GM10266 (cell line): ENCODE data around the gene IER5.
"Not testable (repeated sequence)": the region's sequence is repeated elsewhere in the genome, so short reads cannot be mapped to it uniquely, and the experiment has no call there.

Experiments used
- DNase-seq: peaks from one replicate; pipeline ENCODE4 v3.0.0; 2012; ENCODE audit errors: extremely low spot score
- CTCF ChIP-seq: IDR thresholded peaks from 2 replicates; pipeline ENCODE4 v1.5.1; 2012; ENCODE audit warnings: mild to moderate bottlenecking, low read depth; ENCODE audit not compliant: control insufficient read depth, insufficient read depth; ENCODE audit errors: missing control alignments

IER5 gene

GRCh38 chr1:181056560-181056959 is 31.9 kb upstream of the IER5 start:
- DNase-seq, result no peak
- TF ChIP-seq CTCF, result no peak

- no peak for TF ChIP-seq CTCF
- DNase-seq, result no peak
These were observed 31.4 kb upstream of the IER5 start for GRCh38 chr1:181057079-181057478.

- TF ChIP-seq CTCF, result no peak
These were observed 29.1 kb upstream of the IER5 start for GRCh38 chr1:181059435-181059834.

GRCh38 chr1:181060066-181060465 is 28.4 kb upstream of the IER5 start:
- no peak for DNase-seq
- no peak for TF ChIP-seq CTCF

More at GRCh38 chr1:181059435-181059834, 29.1 kb upstream of the IER5 start:
- DNase-seq, result no peak

- DNase-seq, result not testable (repeated sequence)
These were observed 27.6 kb upstream of the IER5 start for GRCh38 chr1:181060947-181061346.

- no peak for TF ChIP-seq CTCF
These were observed 27.0 kb upstream of the IER5 start for GRCh38 chr1:181061487-181061886.

GRCh38 chr1:181061891-181062835 is 26.3 kb upstream of the IER5 start:
- DNase-seq, result peak; percentile 69
- TF ChIP-seq CTCF, result no peak

More at GRCh38 chr1:181061487-181061886, 27.0 kb upstream of the IER5 start:
- no peak for DNase-seq

GRCh38 chr1:181062836-181063428 is 25.6 kb upstream of the IER5 start:
- peak; percentile 39 for DNase-seq
- TF ChIP-seq CTCF, result no peak
